ENCODE measurements around the gene ZNF503.

Gene ZNF503

GRCh38 chr10:75444781-75445386 is 43.3 kb upstream of the ZNF503 start:
- DNase-seq (ENCODE audit: extremely low read depth, low read depth), result no peak
- TF ChIP-seq CTCF (IDR thresholded peaks at IDR 0.05; ENCODE audit: low read depth, low read length), result no peak

GRCh38 chr10:75443362-75443761 is 41.8 kb upstream of the ZNF503 start:
- no peak for DNase-seq (ENCODE audit: extremely low read depth, low read depth)

GRCh38 chr10:75441682-75442081 is 40.1 kb upstream of the ZNF503 start:
- TF ChIP-seq CTCF (IDR thresholded peaks at IDR 0.05; ENCODE audit: low read depth, low read length), result no peak
- DNase-seq (ENCODE audit: extremely low read depth, low read depth), result no peak

More at GRCh38 chr10:75443362-75443761, 41.8 kb upstream of the ZNF503 start:
- TF ChIP-seq CTCF (IDR thresholded peaks at IDR 0.05; ENCODE audit: low read depth, low read length), result no peak

GRCh38 chr10:75441196-75441595 is 39.6 kb upstream of the ZNF503 start:
- DNase-seq (ENCODE audit: extremely low read depth, low read depth), result no peak
- TF ChIP-seq CTCF (IDR thresholded peaks at IDR 0.05; ENCODE audit: low read depth, low read length), result no peak

GRCh38 chr10:75440271-75440793 is 38.8 kb upstream of the ZNF503 start:
- no peak for TF ChIP-seq CTCF (IDR thresholded peaks at IDR 0.05; ENCODE audit: low read depth, low read length)

GRCh38 chr10:75439811-75440210 is 38.2 kb upstream of the ZNF503 start:
- TF ChIP-seq CTCF (IDR thresholded peaks at IDR 0.05; ENCODE audit: low read depth, low read length), result no peak
- no peak for DNase-seq (ENCODE audit: extremely low read depth, low read depth)

More at GRCh38 chr10:75440271-75440793, 38.8 kb upstream of the ZNF503 start:
- no peak for DNase-seq (ENCODE audit: extremely low read depth, low read depth)

GRCh38 chr10:75438275-75438674 is 36.7 kb upstream of the ZNF503 start:
- TF ChIP-seq CTCF (IDR thresholded peaks at IDR 0.05; ENCODE audit: low read depth, low read length), result no peak
- DNase-seq (ENCODE audit: extremely low read depth, low read depth), result no peak
